Lower leg skin (tissue), 4 donors: ENCODE data around the gene MZT1. TPM values are rescaled to one million over a fixed set of nuclear protein-coding genes. Genes with fewer than 3 reads are reported as not detected.

ENCODE experiments used
- DNase-seq, 2 donors: peaks; one replicate each; pipeline ENCODE4 v3.0.0-alpha.2; 2019; ENCODE audit warnings: low spot score in 2 of 2
- H3K4me3 ChIP-seq: fragments of 200-600 bp; sonication (generic); 2 replicates; pipeline ENCODE4 v1.5.1; 2017; ENCODE audit warnings: mild to moderate bottlenecking, low read depth; ENCODE audit not compliant: poor library complexity, severe bottlenecking
- POLR2A ChIP-seq, 2 donors: fragments of 450-650 bp; IDR thresholded peaks; one replicate each; pipeline ENCODE4 v1.6.1; 2016 to 2017; ENCODE audit warnings: antibody characterized with exemption in 2 of 2, mild to moderate bottlenecking in 1 of 2, moderate library complexity in 1 of 2
- WGBS, 2 donors: methylation state at CpG; one replicate each; pipeline ENCODE4 v1.1.5; 2018; 5-methylcytosine and 5-hydroxymethylcytosine counted together
- intact Hi-C: fragments of 100-400 bp; cut with DNase I; formaldehyde crosslinking; loops from one replicate; pipeline ENCODE4 v1.15.0; 2023; ENCODE audit warnings: low total_unique reads
- total RNA-seq, 4 donors: library from RNA; depleted of rRNA; stranded (reverse); fragments of >200 nt; gene quantifications; one replicate each; pipeline ENCODE4 v1.1.0, GENCODE V29; 2016
- TF ChIP-seq, protein P1 (sequence below), 3 donors: fragments of 450-650 bp; IDR thresholded peaks; one replicate each; pipeline ENCODE4 v1.5.1; 2016; ENCODE audit warnings: antibody characterized with exemption in 3 of 3, mild to moderate bottlenecking in 3 of 3, moderate library complexity in 2 of 3

The MZT1 gene
- total RNA-seq, 4 donors from 2014 or later, result 3.0 to 8.2 (median 6.1) TPM

GRCh38 chr13:72666391-72666790, 61.0 kb downstream of the MZT1 start:
- no peak for DNase-seq
- intact Hi-C loops, result no loop called here
- 79 to 82% methylated on average over 1 of the region's 1 CpG for WGBS, 2 donors

GRCh38 chr13:72662548-72662947, 64.9 kb downstream of the MZT1 start:
- no peak overlapping the region for H3K4me3 ChIP-seq
- DNase-seq, result no peak
- intact Hi-C loops, result no loop called here
- no peak for TF ChIP-seq POLR2A (IDR thresholded peaks at IDR 0.05)
- TF ChIP-seq, protein P1, sequence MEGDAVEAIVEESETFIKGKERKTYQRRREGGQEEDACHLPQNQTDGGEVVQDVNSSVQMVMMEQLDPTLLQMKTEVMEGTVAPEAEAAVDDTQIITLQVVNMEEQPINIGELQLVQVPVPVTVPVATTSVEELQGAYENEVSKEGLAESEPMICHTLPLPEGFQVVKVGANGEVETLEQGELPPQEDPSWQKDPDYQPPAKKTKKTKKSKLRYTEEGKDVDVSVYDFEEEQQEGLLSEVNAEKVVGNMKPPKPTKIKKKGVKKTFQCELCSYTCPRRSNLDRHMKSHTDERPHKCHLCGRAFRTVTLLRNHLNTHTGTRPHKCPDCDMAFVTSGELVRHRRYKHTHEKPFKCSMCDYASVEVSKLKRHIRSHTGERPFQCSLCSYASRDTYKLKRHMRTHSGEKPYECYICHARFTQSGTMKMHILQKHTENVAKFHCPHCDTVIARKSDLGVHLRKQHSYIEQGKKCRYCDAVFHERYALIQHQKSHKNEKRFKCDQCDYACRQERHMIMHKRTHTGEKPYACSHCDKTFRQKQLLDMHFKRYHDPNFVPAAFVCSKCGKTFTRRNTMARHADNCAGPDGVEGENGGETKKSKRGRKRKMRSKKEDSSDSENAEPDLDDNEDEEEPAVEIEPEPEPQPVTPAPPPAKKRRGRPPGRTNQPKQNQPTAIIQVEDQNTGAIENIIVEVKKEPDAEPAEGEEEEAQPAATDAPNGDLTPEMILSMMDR (IDR thresholded peaks at IDR 0.05), result no peak

More at GRCh38 chr13:72666391-72666790, 61.0 kb downstream of the MZT1 start:
- TF ChIP-seq POLR2A (IDR thresholded peaks at IDR 0.05), result no peak
- TF ChIP-seq, protein P1 (IDR thresholded peaks at IDR 0.05), result no peak
- H3K4me3 ChIP-seq, result no peak overlapping the region

Other genes with a start within 250 kb of the MZT1 start
- 1 to 10 TPM; 1.1 to 6.0 (median 2.9) TPM for gene BORA, start 294 bp upstream of the MZT1 start, total RNA-seq
- 10 to 100 TPM; 20.7 to 24.9 (median 23.8) TPM for gene DIS3, start 54.3 kb upstream of the MZT1 start, total RNA-seq
- 10 to 100 TPM; 11.4 to 21.1 (median 13.5) TPM for gene PIBF1, start 54.5 kb upstream of the MZT1 start, total RNA-seq